SU-DHL-6 (cell line): ENCODE results near the gene GRM5.
"Not testable (repeated sequence)": the region's sequence is repeated elsewhere in the genome, so short reads cannot be mapped to it uniquely, and the experiment has no call there.

ENCODE experiments used
- H2AFZ ChIP-seq: fragments of 200-600 bp; sonication (generic); 2 replicates; pipeline ENCODE4 v1.6.1; 2014; ENCODE audit warnings: low read depth, mild to moderate bottlenecking, moderate library complexity, mixed read lengths, antibody characterized with exemption, low read length; ENCODE audit not compliant: severe bottlenecking
- H3F3A ChIP-seq: fragments of 200-600 bp; shearing (Covaris generic); 2 replicates; pipeline ENCODE4 v1.6.0; 2016; ENCODE audit warnings: antibody characterized with exemption, mild to moderate bottlenecking; ENCODE audit not compliant: insufficient read depth
- H3K27ac ChIP-seq: fragments of 200-600 bp; sonication (generic); 2 replicates; pipeline ENCODE4 v1.5.1; 2016; ENCODE audit warnings: low read depth, mild to moderate bottlenecking, low read length, moderate library complexity, mixed read lengths
- H3K27me3 ChIP-seq: fragments of 200-600 bp; sonication (generic), shearing (Covaris generic); 2 replicates; pipeline ENCODE4 v1.6.0; 2014; ENCODE audit warnings: mild to moderate bottlenecking, low read length
- H3K36me3 ChIP-seq: fragments of 200-600 bp; sonication (generic); 2 replicates; pipeline ENCODE4 v1.6.1; 2014; ENCODE audit warnings: mild to moderate bottlenecking, low read length, mixed read lengths
- H3K4me2 ChIP-seq: fragments of 300-600, 200-600 bp; shearing (Covaris generic), sonication (generic); 2 replicates; pipeline ENCODE4 v1.6.0; 2014; ENCODE audit warnings: low read length, low read depth, mild to moderate bottlenecking; ENCODE audit not compliant: poor library complexity, severe bottlenecking
- H3K4me3 ChIP-seq: fragments of 200-600 bp; sonication (generic); 2 replicates; pipeline ENCODE4 v1.5.1; 2014; ENCODE audit warnings: antibody characterized with exemption, low read length, mild to moderate bottlenecking, mixed read lengths; ENCODE audit not compliant: insufficient read depth, poor library complexity, severe bottlenecking
- H3K79me2 ChIP-seq: fragments of 200-600 bp; sonication (generic); 2 replicates; pipeline ENCODE4 v1.6.1; 2014; ENCODE audit warnings: mild to moderate bottlenecking, low read length, moderate library complexity; ENCODE audit not compliant: insufficient read depth
- H3K9ac ChIP-seq: fragments of 200-600 bp; sonication (generic); 2 replicates; pipeline ENCODE4 v1.7.0; 2014; ENCODE audit warnings: mild to moderate bottlenecking, low read length
- H3K9me2 ChIP-seq: fragments of 200-600 bp; sonication (generic); replicated peaks from 2 replicates; pipeline ENCODE4 v1.6.1; 2014; ENCODE audit warnings: low read length; ENCODE audit not compliant: insufficient read depth
- H3K9me3 ChIP-seq: fragments of 200-600 bp; sonication (generic); 2 replicates; pipeline ENCODE4 v1.6.1; 2014; ENCODE audit warnings: low read length, mixed read lengths; ENCODE audit not compliant: insufficient read depth
- H4K20me1 ChIP-seq: fragments of 200-600 bp; sonication (generic); 2 replicates; pipeline ENCODE4 v1.6.1; 2014; ENCODE audit warnings: low read depth, mild to moderate bottlenecking, antibody characterized with exemption, low read length, moderate library complexity, mixed read lengths
- EZH2phosphoT487 ChIP-seq: fragments of 200-600 bp; sonication (generic), shearing (Covaris generic); conservative IDR thresholded peaks from 2 replicates; pipeline ENCODE4 v1.6.1; 2018; ENCODE audit warnings: mild to moderate bottlenecking, antibody characterized with exemption, low read length, moderate library complexity, mixed read lengths
- TF ChIP-seq, protein P1 (sequence below): fragments of 200-600 bp; sonication (generic); IDR thresholded peaks from one replicate; pipeline ENCODE4 v1.5.1; 2017; ENCODE audit warnings: antibody characterized with exemption, mild to moderate bottlenecking, low read length, moderate library complexity; ENCODE audit not compliant: insufficient read depth, poor library complexity, severe bottlenecking

GRM5 gene

DNA sequence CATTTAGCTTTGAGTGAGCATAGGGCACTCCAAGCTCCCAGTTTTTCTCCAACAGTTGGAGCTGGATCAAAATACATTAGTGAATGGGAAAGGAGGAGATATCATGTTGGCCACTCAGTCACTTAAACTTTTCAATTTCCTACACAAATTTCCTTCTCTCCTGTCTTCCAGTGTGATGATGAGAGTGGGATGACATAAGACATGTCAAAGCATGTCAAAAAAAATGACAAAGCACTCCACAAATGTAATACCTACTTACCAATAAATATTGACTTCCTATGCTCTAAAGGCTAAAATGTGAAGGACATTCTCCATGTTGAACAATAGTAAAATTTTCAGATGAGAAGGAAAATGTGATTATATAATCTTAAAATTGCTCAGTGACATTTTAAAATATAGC, 1.5 kb upstream of the GRM5 start:
- no peaks in the 10 kb centered on the region for H3F3A ChIP-seq
- H3K27ac ChIP-seq, result no peak overlapping the region
- no peak overlapping the region for H3K9ac ChIP-seq
- H4K20me1 ChIP-seq, result no peaks in the 10 kb centered on the region
- no peak overlapping the region for H3K4me2 ChIP-seq
- no peak overlapping the region for H2AFZ ChIP-seq
- no peak for TF ChIP-seq EZH2phosphoT487
- TF ChIP-seq, protein P1, sequence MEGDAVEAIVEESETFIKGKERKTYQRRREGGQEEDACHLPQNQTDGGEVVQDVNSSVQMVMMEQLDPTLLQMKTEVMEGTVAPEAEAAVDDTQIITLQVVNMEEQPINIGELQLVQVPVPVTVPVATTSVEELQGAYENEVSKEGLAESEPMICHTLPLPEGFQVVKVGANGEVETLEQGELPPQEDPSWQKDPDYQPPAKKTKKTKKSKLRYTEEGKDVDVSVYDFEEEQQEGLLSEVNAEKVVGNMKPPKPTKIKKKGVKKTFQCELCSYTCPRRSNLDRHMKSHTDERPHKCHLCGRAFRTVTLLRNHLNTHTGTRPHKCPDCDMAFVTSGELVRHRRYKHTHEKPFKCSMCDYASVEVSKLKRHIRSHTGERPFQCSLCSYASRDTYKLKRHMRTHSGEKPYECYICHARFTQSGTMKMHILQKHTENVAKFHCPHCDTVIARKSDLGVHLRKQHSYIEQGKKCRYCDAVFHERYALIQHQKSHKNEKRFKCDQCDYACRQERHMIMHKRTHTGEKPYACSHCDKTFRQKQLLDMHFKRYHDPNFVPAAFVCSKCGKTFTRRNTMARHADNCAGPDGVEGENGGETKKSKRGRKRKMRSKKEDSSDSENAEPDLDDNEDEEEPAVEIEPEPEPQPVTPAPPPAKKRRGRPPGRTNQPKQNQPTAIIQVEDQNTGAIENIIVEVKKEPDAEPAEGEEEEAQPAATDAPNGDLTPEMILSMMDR, result no peak
- H3K27me3 ChIP-seq, result no peaks in the 10 kb centered on the region
- no peaks in the 10 kb centered on the region for H3K79me2 ChIP-seq
- no peak overlapping the region for H3K4me3 ChIP-seq
- no peaks in the 10 kb centered on the region for H3K9me3 ChIP-seq
- H3K9me2 ChIP-seq, result no peaks in the 10 kb centered on the region
- no peaks in the 10 kb centered on the region for H3K36me3 ChIP-seq

DNA sequence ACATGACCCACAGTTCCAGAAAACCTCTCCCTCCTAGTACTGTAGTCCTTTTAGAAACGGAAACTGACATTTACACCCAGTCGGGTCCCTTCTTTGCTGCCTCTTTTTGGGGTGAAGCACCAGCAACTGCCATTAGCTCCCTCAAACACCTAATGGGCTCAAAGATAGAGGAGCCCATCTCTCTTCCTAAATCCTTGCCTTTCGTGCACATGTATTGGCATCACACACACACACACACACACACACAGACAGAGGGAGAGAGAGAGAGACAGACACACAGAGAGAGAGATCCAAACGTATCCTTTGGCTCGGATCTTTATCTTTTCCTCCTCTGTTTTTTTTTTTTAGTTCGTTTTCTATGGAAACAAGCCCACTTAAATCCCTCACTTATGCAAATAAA, 716 bp downstream of the GRM5 start:
- H3K36me3 ChIP-seq, result no peaks in the 10 kb centered on the region
- no peaks in the 10 kb centered on the region for H3K9me3 ChIP-seq
- H3K4me2 ChIP-seq, result no peak overlapping the region
- H3K27ac ChIP-seq, result no peak overlapping the region
- no peaks in the 10 kb centered on the region for H4K20me1 ChIP-seq
- no peaks in the 10 kb centered on the region for H3F3A ChIP-seq
- H2AFZ ChIP-seq, result no peak overlapping the region
- no peak for TF ChIP-seq EZH2phosphoT487
- TF ChIP-seq, protein P1, result no peak
- no peaks in the 10 kb centered on the region for H3K79me2 ChIP-seq
- no peaks in the 10 kb centered on the region for H3K9me2 ChIP-seq
- H3K27me3 ChIP-seq, result no peaks in the 10 kb centered on the region
- H3K9ac ChIP-seq, result no peak overlapping the region
- H3K4me3 ChIP-seq, result no peak overlapping the region

DNA sequence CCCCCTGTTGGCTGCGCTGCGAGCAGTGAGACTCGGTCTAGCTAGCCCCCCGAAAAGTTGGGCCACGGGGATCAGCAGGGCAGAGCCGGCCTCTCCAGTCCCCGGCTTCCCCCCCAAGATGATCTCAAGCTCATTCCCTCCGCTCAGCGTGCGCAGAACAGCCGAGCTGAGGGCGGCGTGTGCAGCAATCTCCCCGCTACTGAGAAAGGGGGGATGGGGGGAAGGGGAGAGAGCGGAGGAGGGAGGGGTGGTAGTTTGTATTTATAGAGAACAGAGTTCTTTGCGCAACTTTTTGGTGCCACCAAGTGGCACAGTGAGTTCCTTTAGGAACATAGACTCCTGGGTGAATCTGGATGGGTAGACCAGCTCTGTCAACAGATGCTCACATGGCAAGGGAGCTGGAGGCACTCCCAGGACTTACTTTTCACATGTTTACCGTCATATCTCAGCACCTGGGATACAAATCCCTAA, 2.3 kb downstream of the GRM5 start:
- not testable (repeated sequence) for H3K9me2 ChIP-seq, H3K9me3 ChIP-seq, H3K36me3 ChIP-seq, H3K27me3 ChIP-seq, H3F3A ChIP-seq, H4K20me1 ChIP-seq, H3K4me3 ChIP-seq, H3K4me2 ChIP-seq, H2AFZ ChIP-seq, H3K79me2 ChIP-seq, H3K27ac ChIP-seq, H3K9ac ChIP-seq

DNA sequence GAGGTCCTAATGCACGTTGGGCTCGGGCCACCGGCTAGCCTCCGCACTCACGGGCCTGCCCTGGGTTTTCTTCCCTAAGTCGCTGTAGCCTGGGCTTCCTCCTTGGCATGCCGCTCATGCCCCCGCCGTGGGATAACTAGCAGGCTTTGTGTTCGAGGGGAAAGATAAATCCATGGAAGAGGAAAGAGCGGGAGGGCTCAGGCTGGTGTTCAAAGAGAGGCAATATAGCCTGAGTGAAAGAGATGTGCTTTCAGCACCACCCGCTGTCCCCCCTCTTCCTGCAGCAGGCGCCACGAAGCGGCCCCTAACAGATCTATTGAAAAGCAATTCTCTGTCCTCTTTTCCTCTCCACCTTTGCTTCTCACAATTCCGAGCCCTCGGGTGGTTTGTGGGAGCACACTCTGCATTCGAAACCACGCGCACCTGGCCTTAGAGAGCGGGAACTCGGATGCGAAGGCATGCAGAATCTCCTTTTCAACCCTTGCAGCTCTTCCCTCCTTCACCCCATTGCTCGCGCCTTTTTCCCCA, 2.9 kb downstream of the GRM5 start:
- H3K9me2 ChIP-seq, H4K20me1 ChIP-seq, H3K27me3 ChIP-seq, H3K4me3 ChIP-seq, H3F3A ChIP-seq, H3K27ac ChIP-seq, H3K4me2 ChIP-seq, H3K9me3 ChIP-seq, H3K36me3 ChIP-seq, H2AFZ ChIP-seq, H3K9ac ChIP-seq, H3K79me2 ChIP-seq: not testable (repeated sequence)

DNA sequence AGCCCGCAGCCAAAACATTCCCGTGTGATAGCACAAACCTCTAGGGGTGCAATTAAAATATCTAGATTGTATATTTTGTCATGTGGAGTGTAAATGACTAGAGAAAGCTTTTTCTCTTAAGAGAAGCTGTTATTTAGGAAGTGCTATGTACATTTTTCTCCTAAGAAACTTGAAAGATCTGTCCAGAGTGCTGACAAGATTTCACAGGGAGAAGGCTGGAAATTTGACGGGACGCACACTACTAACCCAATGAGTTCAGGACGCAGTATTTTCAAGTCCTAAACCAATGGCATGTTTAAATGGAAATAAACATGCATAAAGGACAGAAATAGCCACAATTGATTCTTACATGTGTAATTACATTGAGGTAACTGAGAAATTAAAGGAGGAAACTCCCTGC, 3.9 kb downstream of the GRM5 start:
- H3K9ac ChIP-seq, H3F3A ChIP-seq, H4K20me1 ChIP-seq, H3K36me3 ChIP-seq, H3K27ac ChIP-seq, H3K9me3 ChIP-seq, H3K79me2 ChIP-seq, H3K4me2 ChIP-seq, H3K27me3 ChIP-seq, H2AFZ ChIP-seq, H3K4me3 ChIP-seq, H3K9me2 ChIP-seq: not testable (repeated sequence)

DNA sequence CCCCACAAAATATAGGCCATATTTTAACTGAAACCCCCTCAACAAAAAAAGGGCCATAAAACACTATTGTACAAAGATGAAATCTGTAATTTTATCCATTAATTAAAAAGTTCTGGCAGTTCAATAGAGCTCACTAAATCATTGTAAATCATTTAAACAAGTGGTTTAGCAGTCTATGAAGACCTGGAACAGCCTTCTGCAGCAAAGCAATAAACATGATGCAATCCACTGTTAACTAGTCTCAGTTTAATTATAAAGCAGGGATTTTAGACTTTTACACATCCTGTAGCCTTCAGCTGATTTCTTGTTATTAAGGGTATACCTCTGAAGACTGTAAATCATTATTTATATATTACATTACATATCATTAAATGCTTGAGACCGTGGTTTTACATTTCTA, 8.4 kb downstream of the GRM5 start:
- not testable (repeated sequence) for H3F3A ChIP-seq, H2AFZ ChIP-seq, H3K4me3 ChIP-seq, H3K9ac ChIP-seq, H3K79me2 ChIP-seq, H3K9me3 ChIP-seq, H3K4me2 ChIP-seq, H4K20me1 ChIP-seq, H3K9me2 ChIP-seq, H3K36me3 ChIP-seq, H3K27me3 ChIP-seq, H3K27ac ChIP-seq
